ENCODE results near the gene CHRNA4. TPM values are rescaled to one million over a fixed set of nuclear protein-coding genes. Genes with fewer than 3 reads are reported as not detected.

CHRNA4 gene
- total and polyA plus RNA-seq, 2 of the 13 experiments (the other 11 are each of a cell fraction or from before 2014, with no cell fraction given) = not detected

- TF ChIP-seq ZBTB40 (IDR thresholded peaks at IDR 0.05) (no peak), ZBTB40 (CRISPR knock-in tag; IDR thresholded peaks at IDR 0.05) (no peak), POGZ (CRISPR knock-in tag; IDR thresholded peaks at IDR 0.05) (no peak), TIGD3 (CRISPR knock-in tag; IDR thresholded peaks at IDR 0.05; ENCODE audit: borderline replicate concordance) (no peak), KDM5B (CRISPR knock-in tag; IDR thresholded peaks at IDR 0.05; ENCODE audit: borderline replicate concordance) (0 out of 2 replicates have a peak, but pooled peaks have one; percentile 14), ZNF619 (CRISPR knock-in tag; IDR thresholded peaks at IDR 0.05) (no peak)
These were observed 53.5 kb downstream of the CHRNA4 start (continued) for GRCh38 chr20:63307538-63308217.
